Subcutaneous adipose tissue (tissue), 4 donors: ENCODE results near the gene PCSK7. TPM values are rescaled to one million over a fixed set of nuclear protein-coding genes. Genes with fewer than 3 reads are reported as not detected.

ENCODE experiments used
- CTCF ChIP-seq: fragments of 450-650 bp; IDR thresholded peaks from one replicate; pipeline ENCODE4 v1.5.1; 2016; ENCODE audit warnings: low read depth, mild to moderate bottlenecking, control low read depth, antibody characterized with exemption, moderate library complexity
- total RNA-seq, 4 donors: library from RNA; depleted of rRNA; stranded (reverse); fragments of >200 nt; gene quantifications; one replicate each; pipeline ENCODE4 v1.1.0, GENCODE V29; 2016

The PCSK7 gene
- total RNA-seq, 4 donors from 2014 or later = 26.2 to 91.0 (median 46.3) TPM

GRCh38 chr11:117178210-117179034 lies 53.5 kb downstream of the PCSK7 start, which contains the start of gene SIDT2:
Gene SIDT2 (plus strand): TSS chr11:117178743. CDS start chr11:117179264, 521 bp downstream.
- TF ChIP-seq CTCF = no peak

- TF ChIP-seq CTCF = no peak
These were observed 54.2 kb downstream of the PCSK7 start for GRCh38 chr11:117177534-117178209.

- no peak for TF ChIP-seq CTCF
These were observed 55.7 kb downstream of the PCSK7 start for GRCh38 chr11:117176186-117176585.

GRCh38 chr11:117175781-117176180 lies 56.1 kb downstream of the PCSK7 start:
- no peak for TF ChIP-seq CTCF

GRCh38 chr11:117175104-117175503 lies 56.8 kb downstream of the PCSK7 start:
- TF ChIP-seq CTCF = no peak

- no peak for TF ChIP-seq CTCF
These were observed 59.0 kb downstream of the PCSK7 start for GRCh38 chr11:117172724-117173421.
